ENCODE data around the gene PDLIM3. TPM values are rescaled to one million over a fixed set of nuclear protein-coding genes. Genes with fewer than 3 reads are reported as not detected.
A peak's percentile ranks its signal among the peaks of the same experiment; 100 is the strongest.

Gene PDLIM3
- total RNA-seq: 308 TPM
- long read RNA-seq, transcript PDLIM3-203 (7 exons, 1,672 nt): major isoform, 65 of 153 reads
- long read RNA-seq, transcript PDLIM3-214 (7 exons, 1,948 nt): minor isoform, 5 of 153 reads
- long read RNA-seq, transcript PDLIM3-201 (8 exons, 2,803 nt): minor isoform, 9 of 153 reads
- long read RNA-seq, transcript PDLIM3-212 (7 exons, 1,108 nt): minor isoform, 27 of 153 reads
- long read RNA-seq, partial matches to known transcripts: 14 of 153 reads
- long read RNA-seq, other reads (novel, unspliced or antisense): 31 of 153 reads

GRCh38 chr4:185534866-185535611 is at the start of gene PDLIM3:
Gene PDLIM3, minus strand, starts transcription at chr4:185535507. Its CDS starts 73 bp downstream, at chr4:185535434.
- no peak for TF ChIP-seq CTCF (IDR thresholded peaks at IDR 0.05; ENCODE audit: borderline replicate concordance)

GRCh38 chr4:185583813-185584212 is 48.5 kb upstream of the PDLIM3 start:
- no peak for DNase-seq
- peak overlapping the region; percentile 19 for H3K27ac ChIP-seq (replicated peaks)
- no peak overlapping the region for H3K4me3 ChIP-seq
- no peaks in the 10 kb centered on the region for H3K9me3 ChIP-seq (replicated peaks)
- intact Hi-C loops (cut with micrococcal nuclease): no loop called here
- H3K36me3 ChIP-seq: peaks cover 5% of the 10 kb centered on the region
- H3K27me3 ChIP-seq (ENCODE audit: low read depth): no peaks in the 10 kb centered on the region
- no peak for TF ChIP-seq CTCF (IDR thresholded peaks at IDR 0.05; ENCODE audit: borderline replicate concordance)
- peaks cover 6% of the 10 kb centered on the region for H3K4me1 ChIP-seq

More at GRCh38 chr4:185534866-185535611, at the start of gene PDLIM3:
- H3K27me3 ChIP-seq (ENCODE audit: low read depth): peaks cover 10% of the 10 kb centered on the region
- intact Hi-C loops (cut with micrococcal nuclease): no loop called here
- H3K9me3 ChIP-seq (replicated peaks): no peaks in the 10 kb centered on the region
- H3K36me3 ChIP-seq: no peaks in the 10 kb centered on the region
- H3K27ac ChIP-seq (replicated peaks): peak within 1 kb of the TSS; percentile 95
- peaks cover 54% of the 10 kb centered on the region for H3K4me1 ChIP-seq
- peak within 1 kb of the TSS; percentile 86 for H3K4me3 ChIP-seq
- DNase-seq: peak; percentile 75

GRCh38 chr4:185582651-185583400 is 47.5 kb upstream of the PDLIM3 start:
- Histone ChIP-seq H3K4me1 (peaks cover 6% of the 10 kb centered on the region), H3K4me3 (no peak overlapping the region), H3K27me3 (ENCODE audit: low read depth) (no peaks in the 10 kb centered on the region), H3K36me3 (peaks cover 5% of the 10 kb centered on the region), H3K9me3 (replicated peaks) (no peaks in the 10 kb centered on the region), H3K27ac (replicated peaks) (peak overlapping the region; percentile 19)
- TF ChIP-seq CTCF (IDR thresholded peaks at IDR 0.05; ENCODE audit: borderline replicate concordance): no peak
- DNase-seq: no peak
- intact Hi-C loops (cut with micrococcal nuclease): no loop called here

DNA sequence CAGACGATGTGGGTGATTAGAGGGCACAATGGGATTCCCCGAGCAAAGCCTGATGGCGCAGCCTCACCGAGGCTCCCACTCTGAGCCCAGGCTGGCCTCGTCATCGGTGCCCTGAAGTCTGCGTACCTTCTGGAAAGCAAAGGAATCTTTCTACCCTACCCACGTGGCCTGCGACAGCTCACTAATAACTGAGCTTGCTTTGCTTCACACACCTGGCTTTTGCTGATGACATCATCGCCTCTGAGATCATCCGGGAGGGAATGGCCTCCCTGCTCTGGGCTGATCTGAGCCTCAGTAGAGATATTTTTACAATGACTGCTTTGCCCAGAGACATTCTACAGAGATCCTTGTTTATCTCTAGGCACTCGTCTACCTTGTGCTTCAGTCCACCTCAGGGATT is 45.4 kb upstream of the PDLIM3 start:
- H3K4me1 ChIP-seq: peaks cover 11% of the 10 kb centered on the region
- DNase-seq: no peak
- H3K27ac ChIP-seq (replicated peaks): no peak overlapping the region
- intact Hi-C loops (cut with micrococcal nuclease): no loop called here
- H3K36me3 ChIP-seq: no peaks in the 10 kb centered on the region
- no peaks in the 10 kb centered on the region for H3K9me3 ChIP-seq (replicated peaks)
- H3K27me3 ChIP-seq (ENCODE audit: low read depth): no peaks in the 10 kb centered on the region
- H3K4me3 ChIP-seq: no peak overlapping the region
- no peak for TF ChIP-seq CTCF (IDR thresholded peaks at IDR 0.05; ENCODE audit: borderline replicate concordance)

DNA sequence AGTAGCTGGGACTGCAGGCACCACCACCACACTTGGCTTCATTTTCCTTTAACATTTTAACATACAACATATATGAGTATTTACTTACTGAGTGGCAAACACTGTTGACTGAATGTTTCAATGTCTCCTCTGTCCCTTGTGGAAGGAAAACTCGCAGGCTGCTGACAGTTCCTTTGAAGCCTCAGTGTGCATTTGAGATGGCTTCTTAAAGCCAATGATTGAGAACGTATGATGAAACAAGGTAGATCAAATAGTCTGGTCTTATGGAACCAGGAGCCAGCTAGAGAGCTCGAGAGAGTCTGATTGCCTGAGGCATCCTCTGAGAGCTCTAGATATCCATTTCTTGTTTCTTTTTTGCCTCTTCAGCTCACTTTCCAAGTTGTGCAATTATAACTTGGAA is 43.0 kb upstream of the PDLIM3 start:
- H3K4me3 ChIP-seq: no peak overlapping the region
- intact Hi-C loops (cut with micrococcal nuclease): no loop called here
- TF ChIP-seq CTCF (IDR thresholded peaks at IDR 0.05; ENCODE audit: borderline replicate concordance): no peak
- H3K27me3 ChIP-seq (ENCODE audit: low read depth): no peaks in the 10 kb centered on the region
- H3K9me3 ChIP-seq (replicated peaks): no peaks in the 10 kb centered on the region
- no peak for DNase-seq
- no peak overlapping the region for H3K27ac ChIP-seq (replicated peaks)
- no peaks in the 10 kb centered on the region for H3K36me3 ChIP-seq
- peaks cover 18% of the 10 kb centered on the region for H3K4me1 ChIP-seq

All from left ventricle myocardium inferior (tissue), 1 donor.